Measurements from ENCODE around the gene FBXO21. TPM values are rescaled to one million over a fixed set of nuclear protein-coding genes. Genes with fewer than 3 reads are reported as not detected.

Gene FBXO21
- total RNA-seq, 5 donors from 2014 or later (not counting 1 experiment from before 2014, with no cell fraction given): 47.7 to 58.1 (median 54.2) TPM

DNA sequence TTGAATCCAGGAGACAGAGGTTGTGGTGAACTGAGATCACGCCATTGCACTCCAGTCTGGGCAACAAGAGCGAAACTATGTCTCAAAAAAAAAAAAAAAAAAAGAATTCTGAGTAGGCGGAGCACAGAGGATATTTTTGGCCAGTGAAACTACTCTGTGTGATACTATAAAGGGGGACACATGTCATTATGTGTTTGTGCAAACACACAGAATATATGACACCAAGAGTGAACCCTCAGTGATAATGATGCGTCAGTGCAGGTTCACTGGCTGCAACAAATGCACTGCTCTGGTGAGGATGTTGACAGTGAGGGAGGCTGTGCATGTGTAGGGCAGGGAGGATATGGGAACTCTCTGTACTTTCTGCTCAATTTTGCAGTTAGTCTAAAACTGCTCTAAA, 24.2 kb downstream of the FBXO21 start:
- peaks cover 6 to 9% (median 7%) of the 10 kb centered on the region in 3 donors for H3K4me1 Mint-ChIP-seq
- POLR2A ChIA-PET: no interaction called here
- no peaks in the 10 kb centered on the region for H3K27me3 Mint-ChIP-seq

DNA sequence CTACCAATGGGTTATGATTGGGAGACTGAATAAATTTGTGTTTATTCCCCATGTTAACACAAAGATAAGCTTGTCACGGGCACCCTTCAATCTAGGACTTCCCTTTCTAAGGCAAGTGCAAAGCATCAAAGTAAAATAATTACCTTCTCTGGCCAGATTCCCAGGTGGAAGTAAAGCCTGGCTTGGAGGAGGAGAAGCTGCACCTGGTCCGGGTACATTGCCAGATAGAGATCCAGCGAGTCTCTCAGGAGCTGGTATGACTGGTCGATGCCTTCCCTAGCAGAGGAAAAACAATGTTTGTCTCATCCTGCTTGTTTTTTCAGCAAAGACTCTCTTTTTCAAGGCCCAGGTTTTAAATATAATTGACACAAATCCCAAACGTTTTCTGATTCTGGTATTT, 24.9 kb downstream of the FBXO21 start:
- DNase-seq (no peak), ATAC-seq (replicated peaks in 1 of 4) (no peak)
- no peaks in the 10 kb centered on the region for H3K27me3 ChIP-seq (replicated peaks in 1 of 2; ENCODE audit: control insufficient read depth in 2 of 2, extremely low read depth in 1 of 2, insufficient read depth in 2 of 2, low read length in 1 of 2)
- H3K4me1 ChIP-seq (ENCODE audit: control insufficient read depth in 1 of 2, extremely low read depth in 1 of 2, insufficient read depth in 2 of 2, low read length in 2 of 2): no peaks in the 10 kb centered on the region
- H3K4me3 ChIP-seq (ENCODE audit: control insufficient read depth in 1 of 2, extremely low read depth in 1 of 2, low read length in 1 of 2): no peak overlapping the region
- peaks cover 56% of the 10 kb centered on the region for H3K36me3 Mint-ChIP-seq
- peaks cover 3 to 5% (median 4%) of the 10 kb centered on the region in 3 donors for H3K4me1 Mint-ChIP-seq
- H3K27ac Mint-ChIP-seq: no peak overlapping the region
- H3K36me3 ChIP-seq (ENCODE audit: control insufficient read depth in 2 of 2, extremely low read depth in 1 of 2, insufficient read depth in 1 of 2, low read length in 1 of 2): peaks cover 13 to 88% of the 10 kb centered on the region in 2 donors
- H3K27ac ChIP-seq (ENCODE audit: low read length): no peak overlapping the region
- H3K27me3 Mint-ChIP-seq: no peaks in the 10 kb centered on the region
- H3K9me3 Mint-ChIP-seq: no peaks in the 10 kb centered on the region
- 100% methylated on average over 2 of the region's 5 CpGs for WGBS (ENCODE audit: insufficient coverage)
- no peaks in the 10 kb centered on the region for H3K9me3 ChIP-seq
- POLR2A ChIA-PET: interaction anchor here in 1 of 2 donors (0.6 kb wide), 1 partner anchor 1537 kb away, joined by 4 read pairs; no protein-coding TSS in a partner anchor
- no peak overlapping the region for H3K4me3 Mint-ChIP-seq
- CTCF ChIA-PET: interaction anchor here in 1 of 2 donors (1.0 kb wide), 1 partner anchor 457 kb away, joined by 3 read pairs; no protein-coding TSS in a partner anchor

More for the DNA sequence above, 24.2 kb downstream of the FBXO21 start:
- 100% methylated on average over 1 of the region's 4 CpGs for WGBS (ENCODE audit: insufficient coverage)
- peaks cover 13 to 87% of the 10 kb centered on the region in 2 donors for H3K36me3 ChIP-seq (ENCODE audit: control insufficient read depth in 2 of 2, extremely low read depth in 1 of 2, insufficient read depth in 1 of 2, low read length in 1 of 2)
- no peak for ATAC-seq (replicated peaks in 1 of 4)
- H3K27ac ChIP-seq (ENCODE audit: low read length): no peak overlapping the region
- Mint-ChIP-seq H3K27ac (no peak overlapping the region), H3K4me3 (no peak overlapping the region), H3K36me3 (peaks cover 55% of the 10 kb centered on the region), H3K9me3 (no peaks in the 10 kb centered on the region)
- no peaks in the 10 kb centered on the region for H3K27me3 ChIP-seq (replicated peaks in 1 of 2; ENCODE audit: control insufficient read depth in 2 of 2, extremely low read depth in 1 of 2, insufficient read depth in 2 of 2, low read length in 1 of 2)
- no peak for DNase-seq
- CTCF ChIA-PET: no interaction called here
- H3K4me3 ChIP-seq (ENCODE audit: control insufficient read depth in 1 of 2, extremely low read depth in 1 of 2, low read length in 1 of 2): no peak overlapping the region
- H3K4me1 ChIP-seq (ENCODE audit: control insufficient read depth in 1 of 2, extremely low read depth in 1 of 2, insufficient read depth in 2 of 2, low read length in 2 of 2): no peaks in the 10 kb centered on the region
- H3K9me3 ChIP-seq: no peaks in the 10 kb centered on the region

DNA sequence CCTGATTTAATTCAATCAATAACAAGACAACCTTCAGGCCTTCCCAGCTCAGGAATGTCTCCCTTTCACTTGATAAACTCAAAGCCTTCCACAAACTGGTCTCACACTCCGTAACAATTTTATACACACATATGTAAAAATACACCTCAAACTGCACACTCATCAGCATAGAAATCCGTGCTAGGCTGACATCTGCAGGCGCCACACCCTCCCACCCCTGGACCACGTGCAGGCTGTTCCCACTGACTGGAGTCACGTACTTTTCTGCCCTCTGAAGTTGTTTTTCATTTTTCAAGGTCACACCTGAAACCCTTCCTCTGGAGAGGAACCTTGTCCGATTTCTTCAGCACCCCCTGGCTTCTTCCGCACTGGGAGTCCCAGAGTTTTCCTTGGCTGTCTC, 27.6 kb downstream of the FBXO21 start:
- H3K4me1 ChIP-seq (ENCODE audit: control insufficient read depth in 1 of 2, extremely low read depth in 1 of 2, insufficient read depth in 2 of 2, low read length in 2 of 2): no peaks in the 10 kb centered on the region
- Mint-ChIP-seq H3K4me3 (no peak overlapping the region), H3K27me3 (no peaks in the 10 kb centered on the region), H3K36me3 (peaks cover 58% of the 10 kb centered on the region), H3K27ac (no peak overlapping the region), H3K9me3 (no peaks in the 10 kb centered on the region), H3K4me1 (no peaks in the 10 kb centered on the region)
- peaks cover 13 to 96% of the 10 kb centered on the region in 2 donors for H3K36me3 ChIP-seq (ENCODE audit: control insufficient read depth in 2 of 2, extremely low read depth in 1 of 2, insufficient read depth in 1 of 2, low read length in 1 of 2)
- no peaks in the 10 kb centered on the region for H3K9me3 ChIP-seq
- no peak overlapping the region for H3K27ac ChIP-seq (ENCODE audit: low read length)
- ATAC-seq (replicated peaks in 1 of 4) (no peak), DNase-seq (no peak)
- CTCF ChIA-PET: no interaction called here
- 96% methylated on average over 5 of the region's 7 CpGs for WGBS (ENCODE audit: insufficient coverage)
- H3K27me3 ChIP-seq (replicated peaks in 1 of 2; ENCODE audit: control insufficient read depth in 2 of 2, extremely low read depth in 1 of 2, insufficient read depth in 2 of 2, low read length in 1 of 2): no peaks in the 10 kb centered on the region
- POLR2A ChIA-PET: no interaction called here
- no peak overlapping the region for H3K4me3 ChIP-seq (ENCODE audit: control insufficient read depth in 1 of 2, extremely low read depth in 1 of 2, low read length in 1 of 2)

DNA sequence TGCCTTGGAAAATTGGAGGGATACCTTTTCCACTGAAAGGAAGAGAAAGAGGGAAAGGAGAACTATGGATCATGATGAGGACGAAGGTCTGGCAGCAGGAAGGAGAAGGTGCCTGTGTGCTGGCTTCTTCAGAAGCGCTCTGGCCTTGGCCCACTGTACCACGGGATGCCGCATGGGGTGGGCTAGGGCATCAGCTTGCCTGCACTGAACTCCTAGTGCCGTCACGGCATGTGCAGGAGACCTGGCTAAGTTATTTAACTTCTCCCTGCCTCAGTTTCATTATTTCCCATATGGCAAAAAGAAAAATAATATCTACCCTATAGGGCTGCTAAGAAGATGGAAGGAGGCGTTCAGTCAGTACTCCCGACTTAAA, 28.1 kb downstream of the FBXO21 start:
- no peaks in the 10 kb centered on the region for H3K4me1 ChIP-seq (ENCODE audit: control insufficient read depth in 1 of 2, extremely low read depth in 1 of 2, insufficient read depth in 2 of 2, low read length in 2 of 2)
- Mint-ChIP-seq H3K36me3 (peaks cover 62% of the 10 kb centered on the region), H3K4me3 (no peak overlapping the region), H3K4me1 (no peaks in the 10 kb centered on the region), H3K27me3 (no peaks in the 10 kb centered on the region), H3K27ac (no peak overlapping the region), H3K9me3 (no peaks in the 10 kb centered on the region)
- WGBS (ENCODE audit: insufficient coverage): 93% methylated on average over 3 of the region's 8 CpGs
- DNase-seq (no peak), ATAC-seq (replicated peaks in 1 of 4) (no peak)
- H3K36me3 ChIP-seq (ENCODE audit: control insufficient read depth in 2 of 2, extremely low read depth in 1 of 2, insufficient read depth in 1 of 2, low read length in 1 of 2): peaks cover 9 to 96% of the 10 kb centered on the region in 2 donors
- no peak overlapping the region for H3K27ac ChIP-seq (ENCODE audit: low read length)
- ChIA-PET POLR2A (no interaction called here), CTCF (no interaction called here)
- no peak overlapping the region for H3K4me3 ChIP-seq (ENCODE audit: control insufficient read depth in 1 of 2, extremely low read depth in 1 of 2, low read length in 1 of 2)
- H3K27me3 ChIP-seq (replicated peaks in 1 of 2; ENCODE audit: control insufficient read depth in 2 of 2, extremely low read depth in 1 of 2, insufficient read depth in 2 of 2, low read length in 1 of 2): no peaks in the 10 kb centered on the region
- no peaks in the 10 kb centered on the region for H3K9me3 ChIP-seq

DNA sequence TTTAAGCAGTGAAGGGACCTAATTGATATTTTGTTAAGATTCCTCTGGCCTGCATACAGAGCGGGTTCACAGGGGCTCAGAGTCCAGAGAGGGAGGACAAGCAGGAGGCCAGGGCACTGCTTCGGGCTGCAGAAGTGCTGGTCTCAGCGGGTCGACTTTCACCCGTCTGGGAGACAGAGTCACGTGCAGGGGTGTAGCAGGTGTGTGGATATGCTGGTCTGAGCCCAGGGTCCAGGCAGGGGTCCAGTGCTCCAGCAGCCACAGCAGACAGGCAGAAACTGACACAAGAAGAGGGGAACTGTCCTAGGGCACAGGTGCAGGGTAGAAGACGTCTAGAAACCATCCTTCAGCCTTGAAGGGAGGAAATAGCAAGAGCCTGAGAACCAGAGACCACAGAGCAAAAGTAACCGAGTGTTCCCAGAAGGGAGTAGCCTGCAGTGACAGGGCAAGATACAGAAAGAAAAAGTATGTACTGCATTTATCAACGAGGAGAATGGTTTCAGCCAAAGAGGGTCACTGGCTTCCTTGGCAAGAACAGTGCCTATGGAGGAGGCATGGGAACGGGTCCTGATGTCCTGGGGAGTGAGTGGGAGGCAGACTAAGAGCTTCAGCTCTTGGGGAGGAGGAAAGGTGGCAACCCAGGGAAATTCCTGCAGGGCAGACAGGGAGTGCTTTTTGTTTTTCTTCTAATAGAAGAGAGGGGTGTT, 28.7 kb downstream of the FBXO21 start:
- no peak overlapping the region for H3K4me3 Mint-ChIP-seq
- peaks cover 61% of the 10 kb centered on the region for H3K36me3 Mint-ChIP-seq
- ChIA-PET POLR2A (interaction anchor here in 1 of 2 donors (1.1 kb wide), 1 partner anchor 8 kb away, joined by 3 read pairs; no protein-coding TSS in a partner anchor), CTCF (no interaction called here)
- peaks cover 4 to 96% of the 10 kb centered on the region in 2 donors for H3K36me3 ChIP-seq (ENCODE audit: control insufficient read depth in 2 of 2, extremely low read depth in 1 of 2, insufficient read depth in 1 of 2, low read length in 1 of 2)
- no peak overlapping the region for H3K4me3 ChIP-seq (ENCODE audit: control insufficient read depth in 1 of 2, extremely low read depth in 1 of 2, low read length in 1 of 2)
- H3K27me3 Mint-ChIP-seq: no peaks in the 10 kb centered on the region
- DNase-seq: no peak
- H3K27ac ChIP-seq (ENCODE audit: low read length): no peak overlapping the region
- 84% methylated on average over 9 of the region's 10 CpGs for WGBS (ENCODE audit: insufficient coverage)
- no peaks in the 10 kb centered on the region for H3K4me1 Mint-ChIP-seq
- no peaks in the 10 kb centered on the region for H3K9me3 ChIP-seq
- no peak overlapping the region for H3K27ac Mint-ChIP-seq
- no peaks in the 10 kb centered on the region for H3K27me3 ChIP-seq (replicated peaks in 1 of 2; ENCODE audit: control insufficient read depth in 2 of 2, extremely low read depth in 1 of 2, insufficient read depth in 2 of 2, low read length in 1 of 2)
- H3K4me1 ChIP-seq (ENCODE audit: control insufficient read depth in 1 of 2, extremely low read depth in 1 of 2, insufficient read depth in 2 of 2, low read length in 2 of 2): no peaks in the 10 kb centered on the region
- H3K9me3 Mint-ChIP-seq: no peaks in the 10 kb centered on the region
- no peak for ATAC-seq (replicated peaks in 1 of 4)

DNA sequence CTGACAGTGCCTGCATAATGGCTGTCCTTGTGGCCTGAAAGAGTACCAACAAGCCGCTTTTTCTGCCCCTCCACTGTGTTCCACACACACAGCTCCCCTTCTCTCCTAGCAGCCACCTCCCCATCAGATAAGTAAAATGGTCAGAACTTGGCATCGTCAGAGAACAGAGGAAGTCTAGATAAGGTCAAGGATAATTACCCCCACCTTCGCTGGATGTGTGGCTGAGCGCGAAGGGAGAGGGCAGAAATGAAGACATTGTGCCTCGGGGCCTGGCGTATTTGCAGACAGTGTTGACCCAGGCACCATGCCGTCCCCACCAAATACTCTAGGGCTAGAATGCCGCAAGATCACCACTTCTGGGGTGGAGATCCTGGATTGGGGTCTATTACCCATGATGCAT, 30.6 kb downstream of the FBXO21 start:
- POLR2A ChIA-PET: interaction anchor here in 1 of 2 donors (0.9 kb wide), 1 partner anchor 9 kb away, joined by 4 read pairs; no protein-coding TSS in a partner anchor

More for the DNA sequence above, 30.6 kb downstream of the FBXO21 start:
- H3K27me3 ChIP-seq (replicated peaks in 1 of 2; ENCODE audit: control insufficient read depth in 2 of 2, extremely low read depth in 1 of 2, insufficient read depth in 2 of 2, low read length in 1 of 2): no peaks in the 10 kb centered on the region
- no peak overlapping the region for H3K27ac Mint-ChIP-seq
- ATAC-seq (replicated peaks in 1 of 4) (no peak), DNase-seq (no peak)
- H3K4me1 ChIP-seq (ENCODE audit: control insufficient read depth in 1 of 2, extremely low read depth in 1 of 2, insufficient read depth in 2 of 2, low read length in 2 of 2): no peaks in the 10 kb centered on the region
- WGBS (ENCODE audit: insufficient coverage): no CpG with 5 or more reads among the region's 9 CpGs
- H3K4me3 ChIP-seq (ENCODE audit: control insufficient read depth in 1 of 2, extremely low read depth in 1 of 2, low read length in 1 of 2): no peak overlapping the region
- CTCF ChIA-PET: no interaction called here
- H3K4me1 Mint-ChIP-seq: no peaks in the 10 kb centered on the region
- H3K4me3 Mint-ChIP-seq: no peak overlapping the region
- H3K27me3 Mint-ChIP-seq: no peaks in the 10 kb centered on the region
- H3K36me3 ChIP-seq (ENCODE audit: control insufficient read depth in 2 of 2, extremely low read depth in 1 of 2, insufficient read depth in 1 of 2, low read length in 1 of 2): peaks cover 10 to 99% of the 10 kb centered on the region in 2 donors
- H3K9me3 Mint-ChIP-seq: no peaks in the 10 kb centered on the region
- H3K27ac ChIP-seq (ENCODE audit: low read length): no peak overlapping the region
- no peaks in the 10 kb centered on the region for H3K9me3 ChIP-seq
- peaks cover 66% of the 10 kb centered on the region for H3K36me3 Mint-ChIP-seq
